ENCODE results near the gene IGFLR1.

Gene IGFLR1

GRCh38 chr19:35739275-35740107 is 2.8 kb downstream of the IGFLR1 start:
- no peak for DNase-seq (ENCODE audit: low read depth in 1 of 2, low spot score in 1 of 2)

GRCh38 chr19:35738887-35739229 is 3.4 kb downstream of the IGFLR1 start:
- no peak for DNase-seq (ENCODE audit: low read depth in 1 of 2, low spot score in 1 of 2)

DNA sequence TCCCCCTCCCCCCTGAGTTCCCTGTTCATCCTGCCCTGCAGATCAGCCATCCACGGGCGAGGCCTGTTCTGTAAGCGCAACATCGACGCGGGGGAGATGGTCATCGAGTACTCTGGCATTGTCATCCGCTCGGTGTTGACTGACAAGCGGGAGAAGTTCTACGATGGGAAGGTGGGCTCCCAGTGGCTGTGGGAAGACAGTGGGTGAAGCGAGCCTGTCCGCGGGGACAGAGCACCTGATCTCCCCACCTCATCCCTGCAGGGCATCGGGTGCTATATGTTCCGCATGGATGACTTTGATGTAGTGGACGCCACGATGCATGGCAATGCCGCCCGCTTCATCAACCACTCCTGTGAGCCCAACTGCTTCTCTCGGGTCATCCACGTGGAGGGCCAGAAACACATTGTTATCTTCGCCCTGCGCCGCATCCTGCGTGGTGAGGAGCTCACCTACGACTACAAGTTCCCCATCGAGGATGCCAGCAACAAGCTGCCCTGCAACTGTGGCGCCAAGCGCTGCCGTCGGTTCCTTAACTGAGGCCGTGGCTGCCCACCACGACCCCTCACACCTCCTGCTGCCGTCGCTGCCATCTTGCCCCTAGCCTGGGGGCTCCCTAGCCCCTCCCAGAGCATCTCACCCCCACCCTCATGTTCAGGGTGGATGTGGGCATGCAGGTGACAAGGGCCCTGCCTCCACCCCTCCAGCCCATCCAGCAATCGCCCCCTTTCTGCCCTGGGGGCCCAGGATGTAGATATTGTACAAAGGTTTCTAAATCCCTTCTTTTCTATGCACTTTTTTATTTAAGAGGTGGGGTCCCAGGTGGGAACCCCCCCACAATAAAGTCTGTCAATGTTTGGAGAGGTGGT is 4.0 kb downstream of the IGFLR1 start:
- no peak for DNase-seq (ENCODE audit: low read depth in 1 of 2, low spot score in 1 of 2)

GRCh38 chr19:35736913-35737886 is 5.1 kb downstream of the IGFLR1 start:
- DNase-seq (ENCODE audit: low read depth in 1 of 2, low spot score in 1 of 2): no peak

GRCh38 chr19:35734889-35735288 is 7.4 kb downstream of the IGFLR1 start:
- DNase-seq (ENCODE audit: low read depth in 1 of 2, low spot score in 1 of 2): no peak

DNA sequence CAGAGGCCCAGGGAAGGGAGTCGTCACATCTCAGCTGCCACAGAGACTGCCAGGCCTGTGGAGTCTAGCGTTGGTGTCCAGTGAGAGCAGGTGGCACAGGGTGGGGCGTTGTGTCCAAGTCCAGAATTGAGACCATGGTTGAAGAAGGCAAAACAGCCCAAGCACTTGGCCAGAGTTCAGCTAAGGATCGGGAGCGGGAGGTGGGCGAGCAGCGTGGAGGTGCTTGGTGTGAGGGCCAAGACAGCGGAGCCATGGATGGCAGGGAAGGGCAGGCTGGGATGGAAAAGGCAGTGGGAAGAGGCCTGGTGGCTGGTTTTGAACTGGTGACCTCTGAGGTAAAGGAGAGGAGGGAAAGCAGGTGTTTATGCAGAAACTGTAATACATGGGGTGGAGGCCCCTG is 8.0 kb downstream of the IGFLR1 start:
- no peak for DNase-seq (ENCODE audit: low read depth in 1 of 2, low spot score in 1 of 2)

GRCh38 chr19:35733180-35734125 is 8.8 kb downstream of the IGFLR1 start:
- DNase-seq (ENCODE audit: low read depth in 1 of 2, low spot score in 1 of 2): no peak

DNA sequence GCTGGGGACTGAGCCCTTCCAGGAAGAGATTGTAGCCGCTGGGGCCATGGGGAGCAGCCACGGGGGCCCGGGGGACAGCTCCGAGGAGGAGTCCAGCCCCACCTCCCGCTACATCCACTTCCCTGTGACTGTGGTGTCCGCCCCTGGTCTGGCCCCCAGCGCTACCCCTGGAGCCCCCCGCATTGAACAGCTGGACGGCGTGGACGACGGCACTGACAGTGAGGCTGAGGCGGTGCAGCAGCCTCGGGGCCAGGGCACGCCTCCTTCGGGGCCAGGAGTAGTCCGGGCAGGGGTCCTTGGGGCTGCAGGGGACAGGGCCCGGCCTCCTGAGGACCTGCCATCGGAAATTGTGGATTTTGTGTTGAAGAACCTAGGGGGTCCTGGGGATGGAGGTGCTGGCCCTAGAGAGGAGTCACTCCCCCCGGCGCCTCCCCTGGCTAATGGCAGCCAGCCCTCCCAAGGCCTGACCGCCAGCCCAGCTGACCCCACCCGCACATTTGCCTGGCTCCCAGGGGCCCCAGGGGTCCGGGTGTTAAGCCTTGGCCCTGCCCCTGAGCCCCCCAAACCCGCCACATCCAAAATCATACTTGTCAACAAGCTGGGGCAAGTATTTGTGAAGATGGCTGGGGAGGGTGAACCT is 9.6 kb downstream of the IGFLR1 start:
- no peak for DNase-seq (ENCODE audit: low read depth in 1 of 2, low spot score in 1 of 2)

DNA sequence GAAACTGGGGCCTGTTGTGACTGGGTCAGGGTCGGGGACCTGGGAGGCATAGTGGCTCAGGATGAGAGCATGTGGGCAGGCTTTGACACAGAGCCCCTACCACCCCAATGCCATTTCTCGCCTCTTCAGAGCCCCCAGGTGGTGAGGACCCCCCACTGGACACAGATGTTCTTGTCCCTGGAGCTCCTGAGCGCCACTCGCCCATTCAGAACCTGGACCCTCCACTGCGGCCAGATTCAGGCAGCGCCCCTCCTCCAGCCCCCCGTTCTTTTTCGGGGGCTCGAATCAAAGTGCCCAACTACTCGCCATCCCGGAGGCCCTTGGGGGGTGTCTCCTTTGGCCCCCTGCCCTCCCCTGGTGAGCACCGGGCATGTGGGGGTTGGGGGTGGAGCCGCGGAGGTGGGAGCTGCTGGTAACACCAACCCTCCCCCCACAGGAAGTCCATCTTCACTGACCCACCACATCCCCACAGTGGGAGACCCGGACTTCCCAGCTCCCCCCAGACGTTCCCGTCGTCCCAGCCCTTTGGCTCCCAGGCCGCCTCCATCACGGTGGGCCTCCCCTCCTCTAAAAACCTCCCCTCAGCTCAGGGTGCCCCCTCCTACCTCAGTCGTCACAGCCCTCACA is 10.4 kb downstream of the IGFLR1 start:
- DNase-seq (ENCODE audit: low read depth in 1 of 2, low spot score in 1 of 2): no peak

GRCh38 chr19:35731353-35731752 is 10.9 kb downstream of the IGFLR1 start:
- DNase-seq (ENCODE audit: low read depth in 1 of 2, low spot score in 1 of 2): no peak

GRCh38 chr19:35730326-35730725 is 11.9 kb downstream of the IGFLR1 start:
- DNase-seq (ENCODE audit: low read depth in 1 of 2, low spot score in 1 of 2): no peak

DNA sequence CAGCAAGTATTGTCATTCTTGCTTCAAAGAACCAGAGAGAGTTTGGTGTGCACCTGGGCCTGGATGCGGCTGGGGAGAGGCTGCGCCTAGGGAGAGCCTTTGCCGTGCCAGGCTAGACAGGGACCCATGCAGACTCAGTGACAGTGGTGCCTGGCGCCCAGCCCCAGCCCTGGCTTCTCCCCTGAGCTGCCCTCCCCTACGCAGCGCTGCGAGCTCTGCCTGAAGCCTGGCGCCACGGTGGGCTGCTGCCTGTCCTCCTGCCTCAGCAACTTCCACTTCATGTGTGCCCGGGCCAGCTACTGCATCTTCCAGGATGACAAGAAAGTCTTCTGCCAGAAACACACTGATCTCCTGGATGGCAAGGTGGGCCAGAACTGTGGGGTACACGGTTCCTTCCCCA is 12.5 kb downstream of the IGFLR1 start:
- no peak for DNase-seq (ENCODE audit: low read depth in 1 of 2, low spot score in 1 of 2)

DNA sequence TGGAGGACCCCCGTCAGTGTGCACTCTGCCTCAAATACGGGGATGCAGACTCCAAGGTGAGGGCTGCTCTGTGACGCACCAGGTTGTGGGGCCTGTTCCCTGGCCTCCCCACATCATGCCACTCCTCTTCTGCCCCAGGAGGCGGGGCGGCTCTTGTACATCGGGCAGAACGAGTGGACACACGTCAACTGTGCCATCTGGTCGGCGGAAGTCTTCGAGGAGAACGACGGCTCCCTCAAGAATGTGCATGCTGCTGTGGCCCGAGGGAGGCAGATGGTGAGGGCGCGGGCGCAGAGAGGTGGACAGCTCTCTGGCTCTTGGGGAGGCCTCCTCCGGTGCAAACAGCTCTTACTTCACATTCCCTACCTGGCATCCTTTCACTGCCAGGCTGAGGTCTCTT is 13.2 kb downstream of the IGFLR1 start:
- no peak for DNase-seq (ENCODE audit: low read depth in 1 of 2, low spot score in 1 of 2)

DNA sequence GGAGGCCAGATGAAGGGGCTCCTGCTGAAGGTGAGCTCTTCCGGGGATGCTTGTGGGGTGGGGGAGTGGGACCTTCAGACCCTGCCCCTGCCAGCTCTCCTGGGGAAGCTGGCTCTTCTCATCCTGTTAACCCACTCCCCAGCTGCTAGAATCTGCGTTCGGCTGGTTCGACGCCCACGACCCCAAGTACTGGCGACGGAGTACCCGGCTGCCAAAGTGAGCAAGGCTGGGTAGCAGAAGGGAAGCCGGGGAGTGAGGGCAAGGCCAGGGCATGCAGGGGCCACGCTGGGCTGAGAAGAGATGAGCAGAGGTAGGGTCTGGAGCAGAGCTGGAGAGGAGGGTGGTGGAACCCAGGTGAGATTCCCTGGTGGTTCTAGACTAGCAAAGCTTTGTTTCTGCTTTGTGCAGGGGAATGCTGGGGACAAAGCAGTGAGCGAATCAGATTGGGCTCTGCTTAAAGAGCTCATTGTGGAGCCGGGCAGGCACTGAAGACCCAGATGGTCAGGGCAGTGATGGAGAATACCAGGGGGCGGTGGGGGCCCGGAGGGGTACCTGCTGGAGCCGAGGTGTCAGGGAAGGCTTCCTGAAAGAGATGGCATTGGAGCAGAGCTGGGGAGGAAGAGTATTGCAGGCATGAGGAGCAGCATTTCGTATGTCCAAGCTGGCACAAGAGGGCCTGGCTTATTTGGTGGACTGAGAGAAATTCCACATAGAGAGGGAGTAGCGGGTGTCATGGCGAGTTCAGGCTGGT is 14.1 kb downstream of the IGFLR1 start:
- DNase-seq (ENCODE audit: low read depth in 1 of 2, low spot score in 1 of 2): no peak

- DNase-seq (ENCODE audit: low read depth in 1 of 2, low spot score in 1 of 2): no peak
These were observed 14.9 kb downstream of the IGFLR1 start for GRCh38 chr19:35727053-35727955.

GRCh38 chr19:35725216-35725861 is 16.9 kb downstream of the IGFLR1 start:
- no peak for DNase-seq (ENCODE audit: low read depth in 1 of 2, low spot score in 1 of 2)

DNA sequence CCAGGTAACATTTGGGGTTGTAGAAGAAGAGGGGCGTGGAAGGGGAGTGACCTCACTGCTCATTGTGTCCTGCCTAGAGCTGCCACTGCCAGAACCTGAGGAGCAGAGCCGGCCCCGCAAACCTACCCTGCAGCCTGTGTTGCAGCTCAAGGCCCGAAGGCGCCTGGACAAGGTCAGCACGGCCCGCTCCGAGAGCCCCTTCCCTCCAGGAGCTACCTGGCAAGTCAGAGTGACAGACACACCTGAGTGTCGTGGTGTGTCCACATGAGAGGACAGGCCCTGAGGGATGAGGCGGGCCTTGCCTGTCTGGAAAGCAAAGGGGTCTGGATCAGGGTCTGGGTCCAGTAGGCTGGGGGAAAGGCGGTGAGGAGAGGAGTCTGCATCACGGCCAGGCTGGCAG is 17.7 kb downstream of the IGFLR1 start:
- DNase-seq (ENCODE audit: low read depth in 1 of 2, low spot score in 1 of 2): no peak
